Stimulated activated naive CD4-positive, alpha-beta T cell treated with Interleukin-2 at 50 U/mL for 16 hours (primary cell): ENCODE results near the gene UBXN1.
"Not testable (repeated sequence)": the region's sequence is repeated elsewhere in the genome, so short reads cannot be mapped to it uniquely, and the experiment has no call there.

Experiments used
- DNase-seq: peaks from one replicate; lab custom pipeline; 2025; lab: John Stamatoyannopoulos, UW

The UBXN1 gene

GRCh38 chr11:62708793-62709192 lies 29.9 kb upstream of the UBXN1 start:
- peak; percentile 30 for DNase-seq

GRCh38 chr11:62708392-62708791 lies 29.5 kb upstream of the UBXN1 start:
- DNase-seq, result no peak

GRCh38 chr11:62707277-62707861 lies 28.5 kb upstream of the UBXN1 start, which contains the start of the genes BSCL2 and GNG3:
Gene BSCL2 (minus strand): TSS chr11:62707424. CDS start chr11:62707195, 229 bp downstream.
Gene GNG3 (plus strand): TSS chr11:62707676. CDS start chr11:62708296, 620 bp downstream.
- DNase-seq, result no peak

GRCh38 chr11:62706850-62707247 lies 28.0 kb upstream of the UBXN1 start:
- DNase-seq, result no peak

GRCh38 chr11:62705880-62706849 lies 27.3 kb upstream of the UBXN1 start:
- DNase-seq, result peak; percentile 90

- no peak for DNase-seq
Measured at GRCh38 chr11:62705413-62705812, 26.5 kb upstream of the UBXN1 start.

- DNase-seq, result not testable (repeated sequence)
Measured at GRCh38 chr11:62703921-62704320, 25.0 kb upstream of the UBXN1 start.

- no peak for DNase-seq
Measured at GRCh38 chr11:62702246-62702645, 23.4 kb upstream of the UBXN1 start.

- DNase-seq, result peak; percentile 70
Measured at GRCh38 chr11:62694455-62695167, 15.7 kb upstream of the UBXN1 start.

GRCh38 chr11:62693624-62694023 lies 14.8 kb upstream of the UBXN1 start:
- not testable (repeated sequence) for DNase-seq

- DNase-seq, result no peak
Measured at GRCh38 chr11:62689421-62690183, 10.7 kb upstream of the UBXN1 start, which contains the start of gene LRRN4CL. Gene LRRN4CL (minus strand): TSS chr11:62689530. CDS start chr11:62688508, 1,022 bp downstream.

GRCh38 chr11:62688491-62688890 lies 9.6 kb upstream of the UBXN1 start:
- DNase-seq, result no peak

- no peak for DNase-seq
Measured at GRCh38 chr11:62687508-62688396, 8.9 kb upstream of the UBXN1 start.

- DNase-seq, result no peak
Measured at GRCh38 chr11:62682518-62682917, 3.6 kb upstream of the UBXN1 start.

GRCh38 chr11:62680825-62681240 lies 2.0 kb upstream of the UBXN1 start:
- no peak for DNase-seq

- DNase-seq, result no peak
Measured at GRCh38 chr11:62678433-62678769, 472 bp downstream of the UBXN1 start.

- DNase-seq, result no peak
Measured at GRCh38 chr11:62677714-62678113, 1.2 kb downstream of the UBXN1 start.

- no peak for DNase-seq
Measured at GRCh38 chr11:62677156-62677555, 1.7 kb downstream of the UBXN1 start.

GRCh38 chr11:62676698-62677097 lies 2.2 kb downstream of the UBXN1 start:
- no peak for DNase-seq

- DNase-seq, result not testable (repeated sequence)
Measured at GRCh38 chr11:62675415-62675814, 3.5 kb downstream of the UBXN1 start.

GRCh38 chr11:62673196-62673525 lies 5.7 kb downstream of the UBXN1 start:
- DNase-seq, result no peak
